Stomach (tissue), 4 donors: ENCODE data around the gene TRDN.

Experiments
- EP300 ChIP-seq: sonication (generic); formaldehyde crosslinking; IDR thresholded peaks from one replicate; pipeline ENCODE4 v1.6.1; 2017; ENCODE audit warnings: antibody characterized with exemption
- POLR2A ChIP-seq, 4 donors: fragments of 450-650 bp; IDR thresholded peaks; one replicate each; pipeline ENCODE4 v1.6.1; 2016; ENCODE audit warnings: antibody characterized with exemption in 4 of 4, control low read depth in 2 of 4, mild to moderate bottlenecking in 1 of 4, moderate library complexity in 1 of 4
- POLR2AphosphoS5 ChIP-seq, 3 donors: sonication (generic); formaldehyde crosslinking; IDR thresholded peaks; one replicate each; pipeline ENCODE4 v1.6.1; 2016; ENCODE audit warnings: antibody characterized with exemption in 3 of 3
- TF ChIP-seq, protein P1 (sequence below), 7 experiments: fragments of 450-650 bp in 4 of 7; fragments of 200-600 bp in 3 of 7; sonication (generic) in 3 of 7; IDR thresholded peaks; one replicate each; pipeline ENCODE4 v1.5.1; 2016 to 2019; ENCODE audit warnings: antibody characterized with exemption in 7 of 7, control low read depth in 2 of 7, mild to moderate bottlenecking in 1 of 7

DNA sequence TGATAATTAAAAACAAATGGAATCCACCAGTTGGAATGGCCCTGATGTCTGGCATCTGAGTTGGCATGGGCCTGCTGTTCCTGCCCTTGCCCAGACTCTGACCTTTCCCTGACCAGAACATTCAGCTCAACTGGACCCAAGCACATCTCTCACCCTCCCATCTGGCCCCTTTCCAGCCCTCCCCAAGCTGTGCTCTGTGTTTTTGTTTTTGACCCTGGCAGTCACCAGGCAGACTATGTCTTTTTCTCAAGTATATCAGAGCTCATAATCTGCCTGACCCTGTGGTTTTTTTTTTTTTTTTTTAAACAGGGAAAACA is 117.6 kb downstream of the TRDN start:
- TF ChIP-seq, protein P1, sequence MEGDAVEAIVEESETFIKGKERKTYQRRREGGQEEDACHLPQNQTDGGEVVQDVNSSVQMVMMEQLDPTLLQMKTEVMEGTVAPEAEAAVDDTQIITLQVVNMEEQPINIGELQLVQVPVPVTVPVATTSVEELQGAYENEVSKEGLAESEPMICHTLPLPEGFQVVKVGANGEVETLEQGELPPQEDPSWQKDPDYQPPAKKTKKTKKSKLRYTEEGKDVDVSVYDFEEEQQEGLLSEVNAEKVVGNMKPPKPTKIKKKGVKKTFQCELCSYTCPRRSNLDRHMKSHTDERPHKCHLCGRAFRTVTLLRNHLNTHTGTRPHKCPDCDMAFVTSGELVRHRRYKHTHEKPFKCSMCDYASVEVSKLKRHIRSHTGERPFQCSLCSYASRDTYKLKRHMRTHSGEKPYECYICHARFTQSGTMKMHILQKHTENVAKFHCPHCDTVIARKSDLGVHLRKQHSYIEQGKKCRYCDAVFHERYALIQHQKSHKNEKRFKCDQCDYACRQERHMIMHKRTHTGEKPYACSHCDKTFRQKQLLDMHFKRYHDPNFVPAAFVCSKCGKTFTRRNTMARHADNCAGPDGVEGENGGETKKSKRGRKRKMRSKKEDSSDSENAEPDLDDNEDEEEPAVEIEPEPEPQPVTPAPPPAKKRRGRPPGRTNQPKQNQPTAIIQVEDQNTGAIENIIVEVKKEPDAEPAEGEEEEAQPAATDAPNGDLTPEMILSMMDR (IDR thresholded peaks at IDR 0.05), result no peak
- TF ChIP-seq POLR2AphosphoS5 (IDR thresholded peaks at IDR 0.05) (no peak), EP300 (no peak), POLR2A (IDR thresholded peaks at IDR 0.05) (no peak)
